ENCODE measurements around the gene PIEZO1.

GRCh38 chr16:88719267-88719932, 65.6 kb downstream of the PIEZO1 start:
- TF ChIP-seq GATA2 (IDR thresholded peaks at IDR 0.05; ENCODE audit: low read depth, low read length) (no peak), GATA3 (IDR thresholded peaks at IDR 0.05; ENCODE audit: low read depth, low read length) (no peak)
